Right ventricle myocardium superior (tissue), 1 donor: ENCODE measurements around the gene GP5. TPM values are rescaled to one million over a fixed set of nuclear protein-coding genes. Genes with fewer than 3 reads are reported as not detected.

Source experiments
- ATAC-seq: fragments of 200-7000 bp; cut with Tn5 transposase; one replicate; pipeline ENCODE4 v1.9.1; 2020; ENCODE audit warnings: mild to moderate bottlenecking; ENCODE audit not compliant: poor library complexity
- DNase-seq: peaks from one replicate; pipeline ENCODE4 v3.0.0-alpha.2; 2020
- intact Hi-C: fragments of 100-400 bp; cut with DNase I; formaldehyde crosslinking; loops from one replicate; pipeline ENCODE4 v1.11.2; 2022
- total RNA-seq: library from RNA; stranded (reverse); fragmentation: NEBNext Ultra II Directional; extraction: Animal tissue kit (Norgen Biotek cat#: 25700); gene quantifications from one replicate; pipeline ENCODE4 v1.2.1, GENCODE V29; 2021
- donor health status: DM: no; HTN: yes; CAD: no; lungs with severe emphysema.

Gene GP5
- total RNA-seq, 1 donor from 2014 or later = not detected

GRCh38 chr3:194382196-194382891, 16.7 kb downstream of the GP5 start:
- intact Hi-C loops = no loop called here
- ATAC-seq (no peak), DNase-seq (no peak)

GRCh38 chr3:194381460-194381875, 17.6 kb downstream of the GP5 start:
- ATAC-seq = no peak
- no peak for DNase-seq
- intact Hi-C loops = no loop called here

GRCh38 chr3:194380326-194380725, 18.7 kb downstream of the GP5 start:
- intact Hi-C loops = no loop called here
- DNase-seq (no peak), ATAC-seq (no peak)

GRCh38 chr3:194379651-194380050, 19.4 kb downstream of the GP5 start:
- DNase-seq = no peak
- intact Hi-C loops = no loop called here

GRCh38 chr3:194379231-194379630, 19.8 kb downstream of the GP5 start:
- DNase-seq (no peak), ATAC-seq (no peak)
- intact Hi-C loops = no loop called here

More at GRCh38 chr3:194379651-194380050, 19.4 kb downstream of the GP5 start:
- ATAC-seq = no peak

GRCh38 chr3:194377708-194378107, 21.4 kb downstream of the GP5 start:
- DNase-seq = no peak
- ATAC-seq = no peak
- intact Hi-C loops = no loop called here

GRCh38 chr3:194376241-194376560, 22.9 kb downstream of the GP5 start:
- DNase-seq = no peak
- no peak for ATAC-seq
- intact Hi-C loops = no loop called here

- ATAC-seq = no peak
- no peak for DNase-seq
- intact Hi-C loops = no loop called here
These were observed 23.4 kb downstream of the GP5 start for GRCh38 chr3:194375473-194376240.

GRCh38 chr3:194374935-194375334, 24.1 kb downstream of the GP5 start:
- intact Hi-C loops = no loop called here
- no peak for ATAC-seq
- no peak for DNase-seq

- DNase-seq (no peak), ATAC-seq (no peak)
- intact Hi-C loops = no loop called here
These were observed 25.2 kb downstream of the GP5 start for GRCh38 chr3:194373899-194374298.

GRCh38 chr3:194373028-194373427, 26.0 kb downstream of the GP5 start:
- intact Hi-C loops = no loop called here
- DNase-seq (no peak), ATAC-seq (no peak)

GRCh38 chr3:194370753-194371152, 28.3 kb downstream of the GP5 start:
- intact Hi-C loops = no loop called here
- DNase-seq (no peak), ATAC-seq (no peak)

GRCh38 chr3:194369522-194370279, 29.4 kb downstream of the GP5 start, which contains the start of gene LRRC15:
Gene LRRC15, minus strand, starts transcription at chr3:194369743. Its CDS starts 8,700 bp downstream, at chr3:194361043.
- ATAC-seq (peak; percentile 53), DNase-seq (no peak)
- intact Hi-C loops = no loop called here

GRCh38 chr3:194368918-194369317, 30.1 kb downstream of the GP5 start:
- DNase-seq = no peak
- intact Hi-C loops = no loop called here
- ATAC-seq = no peak

GRCh38 chr3:194367992-194368841, 30.8 kb downstream of the GP5 start:
- intact Hi-C loops = no loop called here
- ATAC-seq (no peak), DNase-seq (no peak)

GRCh38 chr3:194365978-194366490, 33.0 kb downstream of the GP5 start:
- intact Hi-C loops = no loop called here

GRCh38 chr3:194365526-194365925, 33.5 kb downstream of the GP5 start:
- no peak for ATAC-seq
- DNase-seq = no peak
- intact Hi-C loops = no loop called here

More at GRCh38 chr3:194365978-194366490, 33.0 kb downstream of the GP5 start:
- ATAC-seq (no peak), DNase-seq (no peak)

GRCh38 chr3:194364652-194365434, 34.2 kb downstream of the GP5 start:
- ATAC-seq (peak; percentile 39), DNase-seq (peak; percentile 58)
- intact Hi-C loops = no loop called here
